K562 (cell line): ENCODE data around the gene CHL1. TPM values are rescaled to one million over a fixed set of nuclear protein-coding genes. Genes with fewer than 3 reads are reported as not detected.

Source experiments
- ATAC-seq: fragments of 200-7000 bp; cut with Tn5 transposase; 3 replicates; pipeline ENCODE4 v1.9.1; 2020; ENCODE audit warnings: moderate library complexity
- BruUV-seq: library from RNA; stranded (reverse); fragments of 400-500 nt; replicated peaks from 2 replicates; lab custom pipeline; 2021; lab: Mats Ljungman, UMichigan
- CTCF ChIA-PET: fragments of 300-600 bp; formaldehyde crosslinking; extraction: SDS; loops from one replicate; lab custom pipeline; 2021; ENCODE audit warnings: low intra/inter-chr PET ratio; lab: Yijun Ruan, JAX
- POLR2A ChIA-PET: fragments of 300-600, 350-650 bp; sonication (Branson Sonifier 250); formaldehyde crosslinking; extraction: SDS; loops from one replicate; lab custom pipeline; 2021; ENCODE audit warnings: antibody characterized with exemption, inconsistent platforms; lab: Yijun Ruan, JAX
- DNase-seq, 4 experiments: peaks; one replicate each; pipeline versions ENCODE4 v3.0.0 to v3.0.0-alpha.2; 2011 to 2018; ENCODE audit warnings: low spot score in 3 of 4, mixed read lengths in 3 of 4; ENCODE audit errors: extremely low read depth in 1 of 4
- FAIRE-seq: peaks from 2 replicates; lab custom pipeline; 2011; peaks lifted over from hg19 to GRCh38; lab: Jason Lieb, UNC
- H2AFZ ChIP-seq: 2 replicates; pipeline ENCODE4 v1.6.0; 2011; ENCODE audit warnings: low read depth, low read length, control low read depth, inconsistent platforms
- H3K27ac ChIP-seq: fragments of 200-600 bp; 3 replicates; pipeline ENCODE4 v1.8.0; 2011; ENCODE audit warnings: low read depth, mild to moderate bottlenecking, control low read depth, inconsistent platforms, low read length, moderate library complexity, mixed read lengths; ENCODE audit errors: extremely low read depth
- H3K27me3 ChIP-seq, 2 experiments: fragments of 300-600 bp in 1 of 2; 2 replicates in 1 of 2; 3 replicates in 1 of 2; pipeline versions ENCODE4 v1.6.0 to v1.8.0; 2011; ENCODE audit warnings: inconsistent platforms in 2 of 2, low read length in 2 of 2, mild to moderate bottlenecking in 1 of 2, mixed read lengths in 1 of 2, moderate library complexity in 1 of 2; ENCODE audit not compliant: control insufficient read depth in 2 of 2, insufficient read depth in 2 of 2
- H3K36me3 ChIP-seq: fragments of 300-600 bp; 3 replicates; pipeline ENCODE4 v1.8.0; 2011; ENCODE audit warnings: mild to moderate bottlenecking, low read length, inconsistent platforms; ENCODE audit not compliant: control insufficient read depth, insufficient read depth
- H3K4me1 ChIP-seq, 2 experiments: fragments of 200-600 bp in 1 of 2; replicated peaks in 1 of 2; 2 replicates in 1 of 2; 3 replicates in 1 of 2; pipeline versions ENCODE4 v1.5.1 to v1.8.0; 2011; ENCODE audit warnings: inconsistent platforms in 2 of 2, low read length in 2 of 2, mild to moderate bottlenecking in 1 of 2, mixed read lengths in 1 of 2, moderate library complexity in 1 of 2; ENCODE audit not compliant: control insufficient read depth in 2 of 2, insufficient read depth in 2 of 2
- H3K4me2 ChIP-seq: 2 replicates; pipeline ENCODE4 v1.6.1; 2011; ENCODE audit warnings: low read length, control low read depth, inconsistent platforms, mixed read lengths; ENCODE audit not compliant: insufficient read depth
- H3K4me3 ChIP-seq: fragments of 200-600 bp; sonication (generic), shearing (Covaris generic); 2 replicates; pipeline ENCODE4 v1.5.1; 2016; ENCODE audit warnings: control low read depth, inconsistent platforms
- H3K79me2 ChIP-seq: fragments of 200-600 bp; 3 replicates; pipeline ENCODE4 v1.8.0; 2011; ENCODE audit warnings: low read length, inconsistent platforms; ENCODE audit not compliant: control insufficient read depth, insufficient read depth
- H3K9ac ChIP-seq, 2 experiments: 2 replicates each; pipeline versions ENCODE4 v1.6.0 to v1.6.1; 2011; ENCODE audit warnings: low read depth in 2 of 2, low read length in 2 of 2, control low read depth in 1 of 2, inconsistent platforms in 1 of 2, mild to moderate bottlenecking in 1 of 2, mixed read lengths in 1 of 2; ENCODE audit not compliant: insufficient read depth in 1 of 2
- H3K9me1 ChIP-seq: one replicate; pipeline ENCODE4 v1.6.0; 2011; ENCODE audit warnings: inconsistent platforms, mild to moderate bottlenecking, low read length, moderate library complexity; ENCODE audit not compliant: control insufficient read depth, insufficient read depth
- H3K9me3 ChIP-seq: replicated peaks from 2 replicates; pipeline ENCODE4 v1.5.1; 2011; ENCODE audit warnings: low read depth, low read length, inconsistent platforms; ENCODE audit not compliant: control insufficient read depth, insufficient read depth
- H4K20me1 ChIP-seq: replicated peaks from 2 replicates; pipeline ENCODE4 v1.6.1; 2011; ENCODE audit warnings: low read length, inconsistent platforms, mixed read lengths; ENCODE audit not compliant: control insufficient read depth, insufficient read depth
- DIDO1 ChIP-seq: fragments of 450-650 bp; IDR thresholded peaks from 2 replicates; pipeline ENCODE4 v1.6.1; 2016; ENCODE audit warnings: low read depth, missing biosample characterization, missing genetic modification characterization
- ERF ChIP-seq: fragments of 450-650 bp; formaldehyde crosslinking; IDR thresholded peaks from 2 replicates; pipeline ENCODE4 v1.4.0; 2020; ENCODE audit warnings: mild to moderate bottlenecking, mixed read lengths
- HDAC6 ChIP-seq: IDR thresholded peaks from 2 replicates; pipeline ENCODE4 v1.6.1; 2012; ENCODE audit warnings: low read depth, mild to moderate bottlenecking, control low read depth, inconsistent platforms, low read length, moderate library complexity
- NCOA4 ChIP-seq: fragments of 450-650 bp; IDR thresholded peaks from 2 replicates; pipeline ENCODE4 v1.6.1; 2018; ENCODE audit warnings: mild to moderate bottlenecking; ENCODE audit not compliant: partially characterized antibody
- PCBP2 ChIP-seq: fragments of 200-400 bp; formaldehyde crosslinking; IDR thresholded peaks from 2 replicates; pipeline ENCODE4 v1.6.1; 2018; ENCODE audit warnings: low read length, low read depth, mild to moderate bottlenecking, moderate library complexity; ENCODE audit not compliant: poor library complexity, severe bottlenecking
- PTRF ChIP-seq: fragments of 450-650 bp; IDR thresholded peaks from 2 replicates; pipeline ENCODE4 v1.6.1; 2016; ENCODE audit warnings: mild to moderate bottlenecking, missing genetic modification characterization, missing compliant biosample characterization
- ZNF316 ChIP-seq: fragments of 450-650 bp; IDR thresholded peaks from 2 replicates; pipeline ENCODE4 v1.6.1; 2016
- ZNF398 ChIP-seq: fragments of 250-450 bp; sonication (Bioruptor Pico); IDR thresholded peaks from 2 replicates; pipeline ENCODE4 v1.8.0; 2021; ENCODE audit warnings: moderate library complexity, mild to moderate bottlenecking, inconsistent platforms
- WGBS: fragments of 100-300 bp; shearing (Covaris generic); methylation state at CpG from one replicate; pipeline ENCODE4 v1.1.6; 2016; ENCODE audit warnings: low coverage, mixed read lengths; ENCODE audit not compliant: insufficient coverage; ENCODE audit errors: missing lambda C conversion rate; 5-methylcytosine and 5-hydroxymethylcytosine counted together
- in situ Hi-C: fragments of 300-500 bp; cut with MboI; formaldehyde crosslinking; loops from 4 replicates; pipeline ENCODE4 v1.15.0; 2018; ENCODE audit warnings: inconsistent platforms, mixed read lengths
- intact Hi-C: fragments of 100-400 bp; cut with micrococcal nuclease; formaldehyde crosslinking; loops from 2 replicates; pipeline ENCODE4 v1.14.2; 2022
- polyA plus RNA-seq, 8 experiments: library from polyadenylated mRNA; depleted of rRNA in 4 of 8; stranded (reverse) in 5 of 8; unstranded in 3 of 8; fragments of >200 nt; fragmentation: Nextera tagmentation in 2 of 8; fragmentation: Illumina TruSeq in 1 of 8; extraction: Ambion mirVana in 2 of 8; extraction: Trizol in 1 of 8; gene quantifications; 2 replicates each; pipeline versions ENCODE4 v1.2.1 to v1.2.3, GENCODE V29; 2011 to 2014; ENCODE audit warnings: inconsistent platforms in 1 of 8, missing spikeins in 1 of 8
- total RNA-seq, 7 experiments: library from RNA; depleted of rRNA in 6 of 7; stranded (reverse); fragments of >200 nt in 6 of 7; fragmentation: Illumina TruSeq in 2 of 7; extraction: Trizol in 2 of 7; gene quantifications; 2 replicates each; pipeline versions ENCODE4 v1.2.1 to v1.2.3, GENCODE V29; 2011 to 2021; ENCODE audit warnings: low replicate concordance in 1 of 7

CHL1 gene
- total and polyA plus RNA-seq, 9 of the 15 experiments (the other 6 are each of a cell fraction or from before 2014, with no cell fraction given) = 0.02 TPM; not detected in 8

GRCh38 chr3:242602-243355 lies 46.2 kb downstream of the CHL1 start:
- H3K9ac ChIP-seq = no peak overlapping the region
- no peaks in the 10 kb centered on the region for H3K36me3 ChIP-seq
- H3K4me1 ChIP-seq = no peaks in the 10 kb centered on the region
- no peak for FAIRE-seq
- H3K27me3 ChIP-seq = no peaks in the 10 kb centered on the region
- H3K27ac ChIP-seq = no peak overlapping the region
- POLR2A ChIA-PET = no interaction called here
- ATAC-seq = no peak
- intact Hi-C loops = no loop called here
- H3K4me2 ChIP-seq = no peak overlapping the region
- CTCF ChIA-PET = no interaction called here
- no peaks in the 10 kb centered on the region for H3K9me3 ChIP-seq
- TF ChIP-seq NCOA4 (no peak), ZNF316 (peak; percentile 2; the same call in 1 of the 2 replicates)
- WGBS = 0% methylated on average over 3 of the region's 3 CpGs
- in situ Hi-C loops = no loop called here
- no peaks in the 10 kb centered on the region for H3K79me2 ChIP-seq
- H3K9me1 ChIP-seq = no peaks in the 10 kb centered on the region
- no TSS peak for BruUV-seq
- no peak for DNase-seq
- H3K4me3 ChIP-seq = no peak overlapping the region
- no peak overlapping the region for H2AFZ ChIP-seq
- H4K20me1 ChIP-seq = no peaks in the 10 kb centered on the region

- Histone ChIP-seq H3K4me1 (no peaks in the 10 kb centered on the region), H2AFZ (no peak overlapping the region), H3K36me3 (no peaks in the 10 kb centered on the region), H3K9me3 (no peaks in the 10 kb centered on the region), H3K9me1 (no peaks in the 10 kb centered on the region), H3K4me3 (no peak overlapping the region), H3K27me3 (no peaks in the 10 kb centered on the region), H4K20me1 (no peaks in the 10 kb centered on the region), H3K27ac (no peak overlapping the region), H3K4me2 (no peak overlapping the region), H3K9ac (no peak overlapping the region), H3K79me2 (no peaks in the 10 kb centered on the region)
- CTCF ChIA-PET = no interaction called here
- no TSS peak for BruUV-seq
- DNase-seq (no peak), FAIRE-seq (no peak), ATAC-seq (no peak)
- POLR2A ChIA-PET = no interaction called here
- intact Hi-C loops = no loop called here
- WGBS = 3% methylated on average over 3 of the region's 3 CpGs
- in situ Hi-C loops = no loop called here
- TF ChIP-seq PCBP2 = no peak
- TF ChIP-seq HDAC6 = no peak
- TF ChIP-seq DIDO1 (tag) = no peak
- no peak for TF ChIP-seq ERF (CRISPR knock-in tag)
- TF ChIP-seq PTRF (tag) = no peak
- TF ChIP-seq ZNF398 (CRISPR knock-in tag) = no peak
Measured at GRCh38 chr3:243356-243725, 46.8 kb downstream of the CHL1 start.
